DMS79 treated with DMSO at 0.1 percent for 48 hours (cell line): Measurements from ENCODE around the gene RND1.
A peak's percentile ranks its signal among the peaks of the same experiment; 100 is the strongest.

Experiments used
- DNase-seq: peaks from one replicate; lab custom pipeline; 2025; lab: John Stamatoyannopoulos, UW

Gene RND1

GRCh38 chr12:48827513-48828096 lies 38.1 kb downstream of the RND1 start:
- no peak for DNase-seq

DNA sequence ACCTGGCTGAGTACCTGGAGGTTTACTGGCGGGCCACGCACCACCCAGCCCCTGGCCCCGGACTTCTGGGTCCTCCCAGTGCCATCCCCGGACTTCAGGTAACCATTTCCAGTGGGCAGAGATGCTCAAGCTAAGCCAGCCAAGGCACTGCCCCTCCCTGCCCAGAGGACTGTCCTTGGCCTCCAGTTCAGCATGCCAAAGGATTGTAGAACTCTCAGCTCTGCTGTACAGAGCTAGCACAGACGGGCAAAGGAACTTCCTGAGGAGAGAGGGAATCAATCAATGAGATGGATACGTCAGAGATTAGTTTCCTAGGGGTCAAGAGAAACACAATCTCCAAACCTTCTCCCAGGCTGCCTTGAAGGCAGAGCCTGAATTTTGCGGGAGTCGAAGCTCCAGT lies 38.6 kb downstream of the RND1 start:
- no peak for DNase-seq

DNA sequence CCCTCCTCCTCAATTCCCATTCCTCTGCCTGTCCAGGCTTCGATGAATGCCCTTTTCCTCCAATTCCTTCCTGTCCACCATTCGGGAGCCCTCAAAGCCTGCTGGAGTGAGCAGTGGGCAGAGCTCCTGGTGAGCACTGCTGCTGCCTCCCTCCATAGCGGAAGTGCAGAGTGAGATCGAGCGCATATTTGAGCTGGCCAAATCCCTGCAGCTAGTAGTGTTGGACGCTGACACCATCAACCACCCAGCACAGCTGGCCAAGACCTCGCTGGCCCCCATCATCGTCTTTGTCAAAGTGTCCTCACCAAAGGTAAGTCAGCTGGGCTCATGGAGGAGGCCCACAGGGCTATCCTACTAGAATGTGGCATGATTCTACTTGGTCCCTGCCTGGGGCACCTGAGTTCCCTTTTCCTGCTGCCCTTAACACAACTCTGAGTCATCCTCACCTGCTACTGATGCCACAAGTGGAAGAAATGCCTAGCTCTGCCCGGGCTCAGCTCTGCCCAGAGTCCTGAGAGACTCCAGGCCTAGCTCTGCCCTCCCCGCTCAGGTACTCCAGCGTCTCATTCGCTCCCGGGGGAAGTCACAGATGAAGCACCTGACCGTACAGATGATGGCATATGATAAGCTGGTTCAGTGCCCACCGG lies 39.3 kb downstream of the RND1 start:
- no peak for DNase-seq

GRCh38 chr12:48824905-48825304 lies 40.8 kb downstream of the RND1 start:
- DNase-seq = no peak

DNA sequence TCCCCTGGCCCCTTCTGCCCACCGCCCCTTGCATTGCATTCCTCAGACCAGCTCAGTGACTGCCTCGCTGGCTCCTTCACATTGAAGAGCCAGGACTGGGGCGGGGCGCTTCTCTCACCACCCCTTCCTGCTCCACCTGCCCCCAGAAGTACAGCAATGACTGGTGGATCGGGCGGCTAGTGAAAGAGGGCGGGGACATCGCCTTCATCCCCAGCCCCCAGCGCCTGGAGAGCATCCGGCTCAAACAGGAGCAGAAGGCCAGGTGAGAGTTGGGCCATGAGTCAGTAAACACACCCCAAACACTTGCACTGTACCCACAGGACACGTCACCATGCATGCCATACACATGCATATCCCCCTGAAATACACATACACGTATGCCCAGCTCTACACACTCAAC lies 41.6 kb downstream of the RND1 start:
- no peak for DNase-seq

GRCh38 chr12:48823281-48823680 lies 42.4 kb downstream of the RND1 start:
- DNase-seq = no peak

DNA sequence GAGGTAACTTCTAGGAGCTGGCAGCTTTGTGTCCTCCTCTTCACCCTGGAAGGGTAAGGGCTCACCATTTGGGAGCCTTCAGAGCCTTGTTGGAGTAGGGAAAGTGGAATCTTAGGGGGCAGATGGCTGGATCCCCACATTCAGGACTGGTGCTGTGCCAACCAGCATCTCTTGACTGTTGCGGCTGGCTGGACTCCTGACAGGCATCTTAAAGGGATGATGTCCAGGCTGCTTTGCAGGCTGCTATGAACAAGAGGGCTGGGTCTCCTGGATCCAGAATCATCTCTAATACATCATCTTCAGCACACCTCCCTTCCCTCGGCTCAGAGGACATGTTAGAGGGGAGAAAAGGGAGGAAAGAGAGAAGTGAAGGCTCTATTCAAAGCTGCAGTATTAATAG lies 43.0 kb downstream of the RND1 start:
- no peak for DNase-seq

DNA sequence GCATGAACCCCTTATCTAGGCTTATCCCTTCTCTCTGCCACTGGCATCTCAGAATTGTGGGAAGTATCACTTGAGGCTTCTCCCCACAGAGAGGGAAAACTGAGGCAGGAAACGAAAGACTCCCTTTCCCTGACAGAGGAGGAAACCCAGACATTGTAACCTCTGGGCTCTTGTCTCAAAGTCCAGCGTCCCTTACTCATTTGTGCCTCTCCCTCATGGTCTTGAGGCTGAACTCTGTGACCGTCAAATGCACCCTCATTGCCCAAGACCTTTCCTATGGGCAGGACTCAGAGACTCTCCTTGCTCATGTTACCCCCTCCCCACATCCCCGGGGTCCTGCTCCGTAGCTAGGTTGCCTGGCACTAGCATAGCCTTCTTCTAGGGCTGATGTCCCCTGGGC lies 43.5 kb downstream of the RND1 start:
- DNase-seq = no peak

DNA sequence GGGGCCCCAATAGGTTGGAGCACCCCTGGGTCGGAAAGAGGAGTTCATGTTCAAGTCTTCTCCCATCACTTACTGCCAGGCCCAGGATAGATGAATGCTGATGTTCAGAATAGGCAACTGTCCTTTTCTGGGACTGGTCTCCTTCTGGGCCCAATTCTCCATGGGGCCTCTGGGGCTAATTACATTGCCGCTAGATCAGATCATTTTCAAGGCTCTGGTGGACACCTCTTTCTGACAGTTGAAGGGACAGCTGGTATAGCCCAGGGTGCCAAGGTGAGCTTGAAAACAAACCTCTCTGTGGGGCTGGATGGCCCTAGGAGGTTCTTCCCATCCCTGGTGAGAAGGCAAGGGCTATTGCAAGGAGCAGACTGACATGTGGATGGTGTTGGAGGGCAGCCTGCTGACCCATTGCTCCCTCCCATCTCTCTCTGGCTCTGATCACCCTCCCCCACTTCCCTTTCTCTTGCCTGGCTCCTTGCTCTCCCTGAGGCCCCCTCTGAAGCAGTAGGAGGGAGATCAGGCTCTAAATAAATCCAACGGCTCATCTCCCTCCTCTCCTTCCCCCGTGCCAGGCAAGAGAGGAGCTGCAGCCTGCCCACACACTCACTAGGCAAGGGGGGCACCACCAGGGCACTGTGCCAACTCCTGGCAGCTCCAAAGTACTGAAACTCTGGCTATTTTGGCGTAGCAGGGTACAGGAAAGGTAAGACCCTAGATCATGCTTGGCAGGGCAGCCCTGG lies 45.5 kb downstream of the RND1 start:
- DNase-seq = peak; percentile 7

DNA sequence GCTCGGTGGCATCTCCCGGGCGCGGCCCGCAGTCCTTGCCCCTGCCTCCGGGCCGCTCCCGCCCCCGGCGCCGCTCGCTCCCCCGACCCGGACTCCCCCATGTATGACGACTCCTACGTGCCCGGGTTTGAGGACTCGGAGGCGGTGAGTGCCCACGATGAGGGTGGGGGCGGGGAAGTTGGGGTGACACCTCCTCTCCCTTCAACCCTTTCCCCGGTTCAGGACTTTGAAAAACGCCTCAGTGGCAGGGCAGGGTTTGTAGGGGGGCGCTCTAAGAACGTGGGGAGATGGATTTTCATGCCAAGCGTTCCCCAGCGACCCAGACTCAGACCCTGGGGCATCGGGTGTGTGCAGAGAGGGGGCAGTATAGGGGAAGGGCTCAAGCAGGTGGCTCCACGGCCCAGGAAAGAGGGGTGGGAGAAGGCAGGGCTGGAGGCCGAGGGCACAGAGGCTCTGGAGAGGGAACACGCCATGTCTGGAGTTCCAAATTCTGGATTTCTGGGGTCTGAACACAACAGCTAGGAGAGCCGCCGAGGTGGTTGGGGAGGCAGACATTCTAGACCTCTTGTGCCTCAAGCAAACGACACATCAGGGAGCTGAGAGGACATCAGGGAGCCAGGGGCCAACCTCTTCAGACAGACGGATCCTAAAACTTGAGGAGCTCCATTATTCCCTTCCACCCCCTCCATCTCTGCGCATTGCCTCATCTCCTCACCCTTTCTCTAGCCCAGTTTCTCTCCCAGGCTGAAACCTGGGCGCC lies 46.7 kb downstream of the RND1 start:
- DNase-seq = peak; percentile 31

DNA sequence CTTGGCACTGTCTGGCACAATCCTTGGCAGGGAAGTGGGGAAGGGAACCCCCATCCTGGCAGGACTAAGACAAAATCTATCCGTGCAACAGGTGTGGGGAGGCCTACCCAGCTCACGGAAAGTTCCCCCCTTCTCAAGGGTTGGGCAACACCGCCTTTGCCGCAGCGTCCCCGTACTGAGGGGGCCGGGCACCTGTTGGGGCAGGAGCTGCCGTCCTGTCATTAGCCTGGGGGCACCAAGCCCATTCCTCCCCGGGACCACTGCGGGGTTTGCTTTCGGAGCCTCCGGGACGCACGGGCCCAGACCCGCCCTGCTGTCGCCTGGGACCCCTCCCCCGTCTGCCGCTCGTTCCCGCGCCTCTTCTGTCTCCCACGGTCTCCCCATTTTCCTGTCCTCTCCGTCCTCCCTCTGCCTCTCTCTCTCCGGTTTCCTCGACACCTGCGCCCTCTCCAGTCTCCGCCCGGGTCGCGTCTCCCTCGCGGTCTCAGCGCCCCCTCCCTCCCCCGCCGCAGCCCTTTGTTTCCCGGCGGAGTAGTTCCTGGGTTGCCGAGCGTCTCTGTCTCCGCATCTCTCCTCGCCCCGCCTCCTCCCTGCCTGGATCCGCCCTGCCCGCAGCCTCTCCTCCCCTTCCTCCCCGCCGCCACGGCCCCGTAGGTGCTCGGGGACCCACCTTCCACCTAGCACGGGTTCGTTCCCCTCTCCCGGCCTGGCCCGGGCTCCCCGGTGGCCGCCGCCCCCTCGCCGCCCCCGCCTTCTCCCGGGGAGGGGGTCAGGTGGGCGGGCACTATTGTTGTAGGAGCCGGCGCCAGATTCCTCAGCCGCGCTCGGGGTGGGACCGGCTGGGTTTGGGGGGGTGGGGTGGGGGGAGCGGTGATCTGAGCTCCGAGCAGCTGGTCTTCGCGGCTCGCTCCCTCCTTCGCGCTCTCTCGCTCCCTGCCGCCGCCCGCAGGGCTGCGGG lies 47.5 kb downstream of the RND1 start, which contains the start of gene CACNB3:
CACNB3 (plus strand) TSS at position 624 of the 958 bp plus-strand sequence. CDS start 434 bp downstream, outside the sequence.
- DNase-seq = peak; percentile 84

DNA sequence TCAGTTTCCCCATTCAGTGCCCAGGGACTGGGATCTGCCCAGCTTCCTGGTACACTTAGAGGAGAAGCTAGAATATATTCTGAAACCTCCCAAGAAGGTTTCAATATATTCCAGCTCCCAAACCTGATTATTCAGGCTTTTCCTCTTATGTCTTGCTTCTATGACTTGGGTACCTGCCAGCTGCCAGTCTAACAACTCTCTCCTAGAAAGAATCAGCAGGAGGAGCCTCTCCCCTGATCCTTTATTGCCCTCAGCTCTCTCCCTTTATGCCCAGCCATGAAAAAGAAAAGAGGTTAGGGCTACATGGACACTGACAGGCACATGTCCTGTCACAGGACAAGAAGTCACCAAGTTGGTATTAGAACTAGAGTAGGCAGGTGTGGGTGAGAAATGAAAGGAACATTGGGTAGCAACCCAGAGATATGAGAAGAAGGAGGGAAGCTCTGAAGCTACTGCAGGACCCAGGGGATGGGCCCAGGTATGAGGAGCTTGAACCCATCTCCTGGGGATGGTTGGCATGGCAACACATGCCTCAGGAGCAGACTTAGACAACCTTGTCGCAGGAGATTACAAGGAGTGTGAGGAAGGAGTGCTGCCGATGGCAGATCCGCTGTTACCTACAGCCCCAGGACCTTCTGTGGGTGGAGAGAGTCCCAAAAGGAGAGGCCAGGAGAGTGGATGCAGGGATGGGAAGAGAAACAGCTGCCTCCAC lies 49.4 kb downstream of the RND1 start:
- DNase-seq = peak; percentile 82

GRCh38 chr12:48815126-48816110 lies 50.3 kb downstream of the RND1 start:
- DNase-seq = peak; percentile 85

DNA sequence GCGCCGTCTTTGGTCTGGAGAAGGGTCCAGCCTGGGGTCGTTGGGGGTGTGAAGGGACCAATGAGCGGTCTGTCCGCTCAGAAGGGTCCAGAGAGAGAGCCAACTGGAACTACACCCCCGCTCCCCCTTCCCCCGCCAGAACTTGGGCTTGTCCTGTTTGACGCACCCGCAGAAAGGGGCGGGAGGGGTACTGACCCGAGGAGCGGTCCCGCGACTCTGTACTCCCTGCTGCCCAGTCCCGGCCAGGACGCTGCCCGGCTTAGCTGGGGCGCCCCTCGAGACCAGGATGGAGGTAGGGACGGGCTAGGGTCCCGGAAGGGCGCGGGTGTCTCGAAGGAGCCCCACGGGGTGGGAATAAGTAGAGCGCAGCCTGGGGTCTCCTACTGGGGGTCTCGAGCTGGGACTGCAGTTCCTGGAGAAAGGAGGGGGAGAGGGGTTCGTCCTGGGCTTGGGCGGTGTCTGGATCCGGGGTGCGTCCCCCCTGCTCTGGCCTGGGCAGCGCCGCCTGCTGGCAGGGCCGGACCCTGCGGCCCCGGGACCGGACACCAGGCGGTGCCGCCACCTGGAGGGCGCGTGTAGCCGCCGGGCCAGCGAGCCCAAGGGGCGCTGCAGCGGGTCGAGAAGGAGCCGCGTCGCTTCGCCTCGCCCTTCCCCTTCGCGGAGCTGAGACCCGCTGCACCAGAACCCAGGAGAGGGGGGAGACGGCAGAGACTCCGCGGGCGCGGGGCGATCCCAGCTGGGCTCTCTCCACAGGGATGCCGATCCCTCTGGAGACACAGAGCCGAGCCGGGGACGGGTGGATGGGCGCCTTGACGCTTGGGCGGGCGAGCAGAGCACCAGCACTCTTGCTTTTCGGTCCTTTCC lies 51.2 kb downstream of the RND1 start:
- peak; percentile 66 for DNase-seq

- DNase-seq = no peak
Measured at GRCh38 chr12:48813465-48814261, 52.0 kb downstream of the RND1 start.

DNA sequence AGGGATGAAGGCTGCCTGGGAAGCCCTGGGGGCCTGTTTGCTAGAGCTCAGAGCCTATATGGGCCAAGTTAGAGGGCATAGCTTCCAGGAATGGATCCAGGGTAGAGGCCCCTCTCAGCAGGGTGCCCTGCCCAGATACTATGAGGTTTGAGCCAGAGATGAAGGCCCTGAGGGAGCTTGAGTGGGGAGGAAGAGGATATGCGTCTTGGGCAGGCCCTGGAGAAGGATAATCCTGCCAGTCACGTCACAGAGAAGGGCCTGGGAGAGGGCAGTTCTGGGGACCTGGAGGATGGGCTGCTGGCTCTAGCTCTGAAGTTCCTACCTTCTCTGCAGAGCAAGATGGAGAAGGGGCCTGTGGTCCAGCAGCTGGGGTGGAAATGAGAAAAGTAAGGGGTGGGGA lies 53.3 kb downstream of the RND1 start:
- no peak for DNase-seq

- DNase-seq = no peak
Measured at GRCh38 chr12:48811437-48812090, 54.1 kb downstream of the RND1 start.
